Activated T-cell treated with anti-CD3 and anti-CD28 coated beads for 4 hours (primary cell): ENCODE measurements around the gene PCSK4.
"Not testable (repeated sequence)": the region's sequence is repeated elsewhere in the genome, so short reads cannot be mapped to it uniquely, and the experiment has no call there.

Experiments
- DNase-seq: peaks from one replicate; pipeline ENCODE4 v3.0.0-alpha.2; 2020

Gene PCSK4

DNA sequence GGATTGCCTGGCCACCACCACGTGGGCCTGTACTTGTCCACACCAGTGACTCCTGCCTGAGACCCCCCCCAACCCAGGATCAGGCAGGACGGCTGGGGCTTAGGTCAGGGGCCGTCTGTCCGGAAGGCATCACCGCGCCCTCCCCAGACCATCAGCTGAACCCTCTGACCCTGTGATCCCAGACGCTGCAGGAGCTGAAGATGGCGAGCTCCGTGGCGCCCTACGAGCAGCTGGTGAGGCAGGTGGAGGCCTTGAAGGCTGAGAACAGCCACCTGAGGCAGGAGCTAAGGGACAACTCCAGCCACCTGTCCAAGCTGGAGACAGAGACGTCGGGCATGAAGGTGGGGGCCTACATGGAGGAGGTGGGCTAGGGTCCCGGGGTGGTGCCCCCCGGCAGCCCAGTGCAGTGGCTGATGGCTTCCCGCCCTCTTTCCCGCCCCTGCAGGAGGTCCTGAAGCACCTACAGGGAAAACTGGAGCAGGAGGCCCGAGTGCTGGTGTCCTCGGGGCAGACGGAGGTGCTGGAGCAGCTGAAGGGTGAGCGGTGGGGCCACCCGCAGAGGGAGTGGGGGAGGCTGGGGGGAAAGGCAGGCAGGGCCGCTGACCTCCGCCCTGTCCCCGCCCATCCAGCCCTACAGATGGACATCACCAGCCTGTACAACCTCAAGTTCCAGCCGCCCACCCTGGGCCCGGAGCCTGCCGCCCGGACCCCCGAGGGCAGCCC lies 37.2 kb downstream of the PCSK4 start:
- no peak for DNase-seq

DNA sequence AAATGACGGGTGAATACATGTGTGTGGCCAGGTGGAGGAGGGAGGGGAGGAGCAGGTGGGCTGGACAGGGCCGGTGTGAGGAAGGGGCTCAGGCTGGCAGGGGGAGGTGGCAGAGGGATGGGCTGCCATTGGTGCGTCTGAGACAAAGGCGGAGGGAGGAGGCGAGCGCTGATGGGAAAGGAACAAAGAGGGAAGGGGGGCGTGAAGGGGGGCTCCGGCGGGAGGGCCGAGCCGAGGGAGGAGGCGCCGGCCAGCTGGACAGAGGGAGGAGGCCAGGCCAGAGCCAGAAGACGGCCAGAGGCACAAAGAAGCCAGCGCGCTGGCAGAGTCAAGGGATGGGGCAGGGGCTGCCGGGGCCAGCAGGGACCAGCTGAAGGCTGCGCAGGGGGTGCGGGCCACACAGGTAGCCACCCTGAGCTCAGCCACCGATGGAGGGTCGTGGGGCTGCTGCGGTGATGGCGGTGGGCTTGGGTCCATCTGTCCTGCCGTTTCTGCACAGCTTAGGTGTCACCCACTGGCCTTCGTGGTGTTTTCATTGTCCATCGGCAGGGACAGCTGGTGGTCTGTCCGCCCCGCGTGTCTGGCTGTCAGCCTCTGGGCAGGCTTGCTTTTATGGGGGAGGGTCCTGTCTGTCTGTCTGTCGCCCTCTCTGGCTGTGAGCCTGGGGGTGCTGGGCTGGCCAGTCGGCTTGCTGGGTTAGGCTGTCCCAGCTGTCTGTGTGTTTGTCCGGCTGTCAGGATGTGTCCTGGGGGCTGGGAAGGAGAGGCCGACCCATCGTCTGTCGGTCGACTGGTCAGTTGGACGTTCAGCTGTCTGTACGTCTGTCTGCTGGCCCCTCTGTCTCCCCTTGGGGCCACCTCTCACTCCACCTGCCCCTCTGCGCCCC lies 38.0 kb downstream of the PCSK4 start:
- no peak for DNase-seq

DNA sequence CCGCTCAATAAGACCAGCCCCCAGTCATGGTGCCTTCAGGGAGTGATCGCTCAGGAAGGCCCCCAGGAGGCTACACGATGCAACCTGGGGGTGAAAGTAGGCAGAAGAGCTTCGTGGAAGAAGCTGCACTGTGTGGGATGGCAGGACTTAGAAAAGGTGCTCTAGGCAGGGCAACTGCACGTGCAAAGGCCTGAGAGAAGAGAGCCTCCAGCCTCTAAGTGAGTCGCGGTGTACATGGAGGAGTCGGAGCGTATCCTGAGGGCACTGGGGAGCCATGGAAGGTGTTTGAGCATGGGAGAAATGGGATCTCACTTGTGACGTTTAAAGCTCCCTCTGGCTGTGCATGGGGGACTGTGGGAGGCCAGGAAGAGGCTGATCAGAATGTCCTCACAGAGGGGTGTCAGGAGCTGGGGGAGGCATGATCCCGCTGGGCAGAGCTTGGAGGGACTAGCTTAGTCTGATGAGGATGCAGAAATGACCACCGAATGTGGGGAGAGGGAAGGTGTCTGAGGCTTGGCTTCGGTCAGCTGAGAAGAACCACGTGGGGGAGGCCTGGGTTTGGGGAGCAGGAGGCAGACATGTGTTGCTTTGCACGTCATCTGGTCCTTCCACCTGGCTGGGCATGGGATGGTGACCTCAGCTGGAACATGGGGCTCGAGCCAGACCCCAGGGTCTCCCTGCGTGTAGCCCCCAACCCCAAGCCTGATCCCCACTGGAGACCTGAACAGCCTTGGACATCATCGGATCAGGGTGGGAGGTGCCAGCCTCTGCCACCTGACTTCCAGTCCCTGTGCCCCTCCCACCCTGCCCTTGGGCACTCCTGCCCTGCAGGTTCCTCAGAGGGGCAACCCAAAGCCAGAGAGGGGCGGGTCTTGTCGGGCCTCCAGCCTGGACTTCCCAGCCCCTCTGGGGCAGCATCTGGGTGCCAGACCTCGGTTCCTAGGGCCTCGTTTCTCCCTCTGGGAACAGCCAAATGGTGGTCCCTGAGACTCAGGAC lies 39.1 kb downstream of the PCSK4 start:
- DNase-seq, result no peak

DNA sequence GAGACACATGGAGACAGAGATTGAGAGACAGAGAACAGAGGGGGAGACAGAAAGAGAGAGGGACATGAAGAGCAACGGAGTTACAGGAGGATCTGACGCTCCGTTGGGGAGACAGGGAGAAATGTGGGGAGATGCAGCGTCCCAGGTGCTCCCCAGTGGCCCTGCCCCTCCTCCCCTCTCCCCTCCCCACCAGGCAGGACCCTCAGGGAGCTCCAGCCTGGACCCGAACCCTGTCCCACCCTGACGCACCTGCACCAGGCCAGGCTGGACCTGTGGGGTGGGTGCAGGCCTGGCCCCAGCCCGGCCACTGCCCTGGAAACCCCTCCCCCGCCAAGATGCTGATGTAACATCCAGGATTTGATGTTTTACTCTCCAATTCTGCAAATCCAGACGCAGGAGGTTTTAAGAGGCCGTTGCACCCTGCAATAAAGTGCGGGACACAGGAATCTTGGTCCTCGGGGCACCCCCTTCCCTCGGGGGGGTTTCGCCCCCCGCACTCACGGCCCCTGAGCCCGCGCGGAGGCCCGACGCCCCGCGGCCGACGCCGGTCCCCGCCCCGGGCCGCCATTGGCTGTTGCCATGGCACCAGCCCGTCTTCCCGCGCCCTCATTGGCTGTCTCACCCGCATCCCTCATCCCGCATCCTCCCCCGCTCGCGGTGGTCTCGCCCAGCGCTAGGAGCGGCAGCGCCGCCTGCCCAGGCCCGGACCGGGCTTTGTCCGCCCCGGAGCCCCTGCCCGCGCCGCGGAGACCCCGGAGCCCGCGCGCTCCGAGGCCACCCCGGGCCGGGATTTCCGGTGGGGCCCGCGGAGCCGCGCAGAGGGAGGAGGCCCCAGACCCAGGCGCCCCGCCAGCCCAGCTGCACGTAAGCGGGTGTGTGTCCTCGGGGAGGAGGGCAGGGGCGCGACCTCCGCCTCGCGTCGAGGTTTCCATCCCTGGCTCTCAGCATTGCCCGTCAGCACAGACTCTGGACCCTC lies 40.4 kb downstream of the PCSK4 start, which contains the start of gene APC2:
Gene APC2 (plus strand): TSS at position 655 of the 976 bp plus-strand sequence. CDS start 2,881 bp downstream, outside the sequence.
- no peak for DNase-seq

DNA sequence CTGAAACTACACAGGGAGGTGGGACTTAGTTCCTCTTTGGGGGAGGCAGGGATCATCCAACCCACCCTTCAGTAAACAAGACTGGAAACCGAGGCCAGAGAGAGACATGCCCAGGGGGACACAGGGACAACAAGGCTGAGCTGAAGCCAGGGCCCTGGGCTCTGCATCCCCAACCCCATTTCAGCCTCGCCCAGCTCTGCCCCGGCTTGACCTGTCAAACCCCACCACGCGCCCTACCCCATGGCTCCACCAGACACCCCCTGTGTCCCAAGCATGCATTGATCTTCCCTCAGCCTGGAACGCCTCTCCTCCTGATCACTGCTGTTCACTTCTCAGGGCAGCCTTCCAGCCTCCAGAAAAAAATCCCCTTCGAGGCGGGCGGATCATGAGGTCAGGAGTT lies 42.2 kb downstream of the PCSK4 start:
- no peak for DNase-seq

DNA sequence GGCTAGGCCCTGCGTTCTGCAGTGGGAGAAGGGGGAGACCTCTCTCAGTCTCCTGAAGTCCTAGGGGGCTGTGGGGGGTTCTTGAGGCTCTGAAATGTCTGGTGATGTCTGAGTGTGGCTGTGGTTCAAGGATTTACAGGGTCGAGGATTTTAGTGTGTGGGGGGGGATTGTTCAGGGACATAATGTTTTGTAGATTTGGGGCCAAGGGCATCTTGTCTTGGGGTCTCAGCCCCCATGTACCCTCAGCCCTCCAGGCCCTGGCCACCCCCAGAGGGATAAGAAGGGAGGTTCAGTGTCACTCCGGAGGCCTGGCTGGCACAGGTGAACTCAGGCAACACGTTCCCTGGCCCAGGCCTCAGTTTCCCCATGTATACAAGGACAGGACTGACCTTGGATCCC lies 42.6 kb downstream of the PCSK4 start:
- DNase-seq, result no peak

DNA sequence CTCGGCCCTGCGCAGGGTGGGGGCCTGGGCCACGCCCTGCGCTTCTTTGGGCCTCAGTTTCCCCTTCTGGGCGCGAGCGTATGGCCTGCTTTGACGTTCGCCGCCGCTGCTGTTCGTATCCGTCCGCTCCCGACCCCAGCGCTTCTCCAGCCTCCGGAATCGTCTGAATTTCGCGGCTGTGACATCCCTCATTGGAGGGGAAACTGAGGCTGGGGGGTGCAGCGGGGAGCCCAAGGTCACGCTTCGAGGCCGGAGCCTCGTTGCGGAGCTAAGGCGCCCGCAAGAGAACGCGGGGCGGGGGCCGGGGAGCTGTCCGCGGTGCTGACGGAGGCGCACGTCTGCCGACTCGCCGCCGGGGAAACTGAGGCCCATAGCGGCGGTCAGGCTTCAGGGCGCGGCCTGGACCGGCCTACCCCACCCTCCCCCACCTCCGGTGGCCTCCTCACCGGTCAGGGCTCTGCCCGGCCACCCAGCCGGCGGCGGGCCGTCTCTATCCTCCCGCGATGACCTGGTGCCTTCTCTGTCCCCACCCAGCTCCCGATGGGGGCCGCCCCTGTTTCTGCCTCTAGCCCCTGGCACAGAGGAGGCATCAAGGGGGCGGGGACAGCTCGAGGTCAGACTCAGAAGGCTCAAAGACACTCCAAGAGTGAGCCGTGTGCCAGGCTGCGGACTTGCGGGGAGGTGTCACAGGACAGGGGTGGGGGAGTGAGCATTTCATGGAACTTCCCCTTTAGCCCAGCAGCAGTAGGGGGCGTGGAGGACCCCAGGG lies 43.3 kb downstream of the PCSK4 start:
- no peak for DNase-seq

DNA sequence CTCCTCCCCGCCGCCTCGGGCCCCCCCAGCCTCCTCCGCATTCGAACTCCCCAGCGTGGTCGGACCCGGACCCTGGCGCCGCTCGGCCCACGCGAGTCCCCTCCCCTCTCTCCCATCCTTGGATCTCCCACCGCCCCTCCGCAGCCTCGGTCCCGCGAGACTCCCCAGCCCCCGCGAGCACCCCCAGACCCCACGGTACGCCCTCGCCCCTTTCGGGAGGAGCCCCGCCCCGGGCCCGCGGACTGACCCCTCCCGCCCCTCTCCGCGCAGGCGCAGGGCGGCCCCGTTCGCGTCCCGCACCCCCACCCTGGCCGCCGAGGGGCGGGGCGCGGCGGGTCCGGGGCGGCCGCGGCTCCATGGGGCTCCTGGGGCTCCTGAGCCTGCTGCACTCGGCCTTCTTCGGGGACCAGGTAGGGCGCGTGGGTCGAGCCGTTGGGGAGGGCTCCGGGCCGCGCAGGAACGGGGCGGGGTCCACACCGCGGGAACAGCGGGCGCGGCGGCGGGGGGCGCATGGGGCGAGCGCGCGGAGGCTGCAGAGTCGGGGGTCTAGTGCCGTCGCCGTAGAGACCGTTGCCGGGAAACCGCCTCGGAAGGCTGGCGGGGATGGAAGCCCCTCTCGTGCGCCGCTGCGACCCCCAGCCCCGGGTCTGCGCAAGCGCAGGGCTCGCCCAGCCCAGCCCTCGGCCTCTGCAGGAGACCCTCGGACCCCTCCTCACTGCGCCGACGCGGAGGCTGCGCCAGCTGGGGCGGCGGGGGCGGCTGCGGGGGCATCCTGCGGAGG lies 44.0 kb downstream of the PCSK4 start:
- DNase-seq, result no peak

DNA sequence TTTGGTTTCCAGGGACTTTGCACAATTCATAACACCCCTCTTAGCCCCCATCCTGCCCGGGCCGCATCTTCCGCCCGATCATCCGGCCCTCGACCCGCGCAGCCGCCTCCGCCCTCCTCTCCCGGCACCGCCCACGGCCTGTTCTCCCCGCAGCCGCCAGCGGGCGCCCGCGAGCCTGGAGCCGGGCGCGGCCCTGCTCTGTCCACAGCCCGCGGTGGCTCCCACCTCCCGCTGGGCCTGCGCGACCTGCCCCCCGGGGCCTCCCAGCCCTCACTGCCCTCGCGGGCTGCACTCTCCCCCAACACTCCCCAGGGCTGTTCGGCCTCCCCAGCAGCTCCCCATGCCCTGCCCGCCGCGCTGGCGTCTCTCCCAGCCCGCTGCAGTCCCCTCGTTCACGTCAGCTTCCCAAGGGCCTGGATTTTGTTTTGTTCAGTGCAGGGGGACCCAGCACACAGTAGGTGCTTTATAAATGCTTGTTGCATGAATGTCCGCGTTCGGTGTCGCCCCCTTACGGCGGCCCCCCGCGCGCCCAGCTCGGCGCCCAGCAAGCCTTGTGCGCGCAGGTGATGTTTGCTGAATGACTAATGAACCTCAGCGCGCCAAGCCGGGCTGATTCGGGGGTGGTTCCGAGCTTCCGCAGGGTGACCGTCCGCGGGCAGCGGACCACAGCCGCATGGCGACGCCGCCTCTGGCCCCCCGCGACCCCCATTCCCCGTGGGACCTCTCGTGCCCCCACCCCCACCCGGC lies 44.8 kb downstream of the PCSK4 start:
- peak; percentile 70 for DNase-seq

DNA sequence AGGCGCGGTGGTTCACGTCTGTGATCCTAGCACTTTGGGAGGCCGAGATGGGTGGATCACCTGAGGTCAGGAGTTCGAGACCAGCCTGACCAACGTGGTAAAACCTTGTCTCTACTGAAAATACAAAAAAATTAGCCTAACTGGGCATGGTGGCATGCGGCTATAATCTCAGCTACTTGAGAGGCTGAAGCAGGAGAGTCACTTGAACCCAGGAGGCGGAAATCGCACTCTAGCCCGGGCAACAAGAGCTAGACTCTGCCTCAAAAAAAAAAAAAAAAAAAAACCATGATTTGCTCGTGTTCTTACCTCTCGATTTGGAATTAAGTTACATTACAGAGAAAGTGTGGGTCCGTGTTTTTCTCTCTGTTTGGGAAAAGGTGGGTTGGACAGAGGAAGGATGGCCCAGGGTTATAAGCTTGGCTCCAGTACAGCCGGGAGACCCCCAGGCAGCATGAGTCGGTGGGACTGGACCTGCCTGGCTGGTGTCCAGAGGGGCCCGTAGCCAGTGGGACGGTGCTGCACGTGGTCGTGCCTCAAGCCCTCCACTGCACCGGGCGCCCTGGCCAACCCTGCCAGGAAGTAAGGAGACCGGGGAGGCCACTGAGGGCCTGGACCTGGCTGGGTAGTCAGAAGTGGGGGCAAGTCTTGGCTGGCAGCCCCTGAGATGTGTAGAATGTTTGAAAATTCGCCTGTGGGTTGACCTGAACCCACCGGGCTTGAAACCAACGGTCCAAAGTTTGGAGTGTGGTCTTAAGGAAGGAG lies 48.3 kb downstream of the PCSK4 start:
- no peak for DNase-seq

DNA sequence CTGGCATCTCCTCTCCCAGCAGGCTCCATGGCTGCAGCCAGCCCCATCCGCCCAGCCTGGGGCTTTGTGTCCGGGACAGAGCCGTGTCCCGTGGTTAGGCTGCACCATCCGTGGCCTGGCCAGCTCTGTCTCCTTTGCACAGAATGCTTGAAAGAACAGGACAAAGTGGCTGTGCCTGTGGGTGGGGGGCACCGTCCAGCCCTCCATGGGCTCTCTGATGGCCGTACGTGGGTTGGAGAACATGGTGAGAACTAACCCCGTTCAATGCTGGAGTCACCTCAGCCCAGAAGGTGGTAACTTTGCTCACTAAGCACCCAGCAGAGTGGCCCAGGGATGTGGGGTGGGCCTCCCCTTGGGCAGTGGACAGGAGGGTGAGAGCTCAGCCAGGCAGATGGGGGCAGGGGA lies 49.1 kb downstream of the PCSK4 start:
- DNase-seq, result no peak

DNA sequence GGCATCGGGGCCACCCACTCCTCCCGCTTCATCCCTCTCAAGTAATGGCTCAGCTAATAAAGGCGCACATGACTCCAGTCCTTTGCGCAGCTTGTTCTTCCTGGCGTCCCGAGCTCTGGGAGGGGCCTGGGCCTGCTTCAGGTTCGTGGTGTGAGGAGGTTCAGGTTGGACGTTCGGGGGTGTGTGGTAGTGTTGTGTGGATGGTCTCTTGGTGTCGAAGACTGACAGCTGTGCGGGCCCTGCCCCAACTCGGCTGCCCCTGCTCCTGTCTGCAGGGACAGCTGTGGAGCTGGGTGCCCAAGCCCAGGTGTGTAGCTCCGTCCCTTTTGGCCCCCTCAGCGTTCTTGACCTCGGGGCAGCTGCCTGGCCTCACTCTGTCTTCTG lies 49.7 kb downstream of the PCSK4 start:
- DNase-seq, result no peak

DNA sequence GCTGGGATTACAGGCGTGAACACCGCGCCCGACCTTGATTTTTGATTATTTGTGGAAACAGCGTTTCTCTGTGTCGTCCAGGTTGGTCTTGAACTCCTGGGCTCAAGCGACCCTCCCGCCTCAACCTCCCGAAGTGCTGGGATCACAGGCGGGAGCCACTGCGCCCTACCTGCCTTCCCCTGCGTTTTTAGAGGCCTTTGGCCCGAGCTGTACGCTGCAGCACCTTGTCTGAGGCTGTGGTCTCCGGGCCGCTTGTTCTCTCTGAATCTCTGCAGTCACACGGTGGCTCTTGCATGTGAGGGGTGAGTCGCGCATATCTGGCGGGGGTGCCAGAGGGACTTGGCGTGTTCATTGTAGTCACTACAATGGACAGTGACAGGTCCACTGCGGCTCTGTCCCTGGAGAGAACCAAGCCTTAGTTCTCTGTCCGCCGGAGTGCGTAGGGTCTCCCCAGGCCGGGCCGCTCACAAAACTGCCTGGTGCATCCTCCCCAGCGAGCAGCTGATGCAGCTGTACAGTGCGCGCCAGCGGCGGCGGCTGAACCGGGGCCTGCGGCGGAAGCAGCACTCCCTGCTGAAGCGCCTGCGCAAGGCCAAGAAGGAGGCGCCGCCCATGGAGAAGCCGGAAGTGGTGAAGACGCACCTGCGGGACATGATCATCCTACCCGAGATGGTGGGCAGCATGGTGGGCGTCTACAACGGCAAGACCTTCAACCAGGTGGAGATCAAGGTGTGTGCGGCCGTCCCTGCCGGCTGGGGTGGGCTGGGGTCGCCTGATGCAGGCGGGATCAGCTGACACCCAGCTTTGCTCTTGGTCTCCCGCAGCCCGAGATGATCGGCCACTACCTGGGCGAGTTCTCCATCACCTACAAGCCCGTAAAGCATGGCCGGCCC lies 50.4 kb downstream of the PCSK4 start:
- not testable (repeated sequence) for DNase-seq

DNA sequence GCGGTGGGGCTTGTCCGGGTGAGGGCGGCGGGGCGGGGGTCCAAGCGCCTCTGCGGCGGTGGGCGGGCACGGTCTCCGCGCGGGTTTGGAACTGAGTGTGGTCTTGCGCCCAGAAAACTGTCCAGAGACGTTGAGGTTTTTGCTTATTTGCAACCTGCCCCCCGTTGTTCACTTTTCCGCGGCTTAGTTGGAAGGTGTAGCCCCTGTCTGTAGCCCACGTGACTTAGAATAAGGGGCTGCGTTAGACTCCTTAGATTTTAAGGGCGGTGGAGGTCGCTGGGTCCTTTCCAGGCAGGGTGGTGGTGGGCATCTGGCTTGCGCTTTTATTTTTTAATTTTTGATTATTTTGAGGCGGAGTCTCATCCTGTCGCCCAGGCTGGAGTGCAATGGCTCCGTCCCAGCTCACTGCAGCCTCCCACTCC lies 51.2 kb downstream of the PCSK4 start:
- DNase-seq, result no peak

DNA sequence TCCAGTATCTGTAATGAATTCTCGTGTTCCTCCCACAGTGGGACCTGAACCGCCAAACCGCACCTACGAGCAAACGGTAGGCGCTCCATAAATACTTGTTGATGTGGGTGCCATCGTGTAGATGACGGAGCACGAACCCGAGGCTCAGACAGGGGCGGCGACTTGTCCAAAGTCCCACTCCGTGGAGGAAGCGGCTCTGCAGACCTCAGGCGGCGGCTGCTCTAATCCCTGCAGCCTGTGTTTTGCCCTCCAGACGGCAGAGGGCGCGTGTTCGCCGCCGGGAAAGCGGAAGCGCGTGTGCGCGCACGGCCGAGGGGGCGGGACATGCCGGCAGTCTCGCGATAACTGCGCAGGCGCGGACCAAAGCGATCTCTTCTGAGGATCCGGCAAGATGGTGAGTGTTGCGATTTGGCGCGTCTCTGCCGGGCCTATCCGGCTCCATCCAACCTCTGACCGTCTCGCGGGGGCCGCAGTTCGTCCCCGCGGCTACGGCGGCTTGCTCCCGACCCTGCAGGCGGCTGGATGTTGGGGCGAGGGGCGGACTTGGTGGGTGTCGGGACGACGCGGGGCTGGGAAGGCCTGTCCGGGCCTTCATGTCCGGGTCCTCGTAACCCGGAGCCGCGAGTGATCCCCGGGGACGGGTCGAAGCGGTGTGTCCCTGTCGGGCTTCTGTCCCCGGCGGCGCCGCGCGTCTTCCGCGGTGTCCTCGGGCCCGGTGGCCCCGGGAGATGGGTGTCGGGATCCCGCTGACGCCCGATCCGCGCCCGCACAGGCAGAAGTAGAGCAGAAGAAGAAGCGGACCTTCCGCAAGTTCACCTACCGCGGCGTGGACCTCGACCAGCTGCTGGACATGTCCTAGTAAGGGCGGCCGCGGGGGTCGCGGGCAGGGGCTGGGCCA lies 51.9 kb downstream of the PCSK4 start, which contains the start of gene RPS15:
Gene RPS15 (plus strand): TSS at position 362 of the 898 bp plus-strand sequence. CDS start 30 bp downstream, at position 392.
- DNase-seq, result peak; percentile 92

DNA sequence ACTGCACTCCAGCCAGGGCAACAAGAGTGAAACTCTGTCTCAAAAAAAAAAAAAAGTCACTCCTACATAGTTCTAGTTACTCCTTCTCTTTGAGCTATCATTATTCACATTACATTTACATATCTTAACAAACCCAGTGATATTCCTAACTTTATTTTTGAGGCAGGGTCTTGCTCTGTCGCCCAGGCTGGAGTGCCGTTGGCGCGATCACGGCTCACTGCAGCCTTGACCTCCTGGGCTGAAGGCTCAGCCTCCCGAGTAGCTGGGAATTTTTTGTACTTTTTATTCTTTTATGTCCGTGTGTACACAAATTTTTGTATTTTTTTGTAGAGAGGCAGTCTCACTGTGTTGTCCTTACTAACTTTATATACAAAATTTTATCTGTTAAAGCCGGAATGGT lies 52.5 kb downstream of the PCSK4 start:
- no peak for DNase-seq
